HFF-Myc (cell line): ENCODE results near the gene LETM1.

Experiments used
- DNase-seq: peaks from one replicate; pipeline ENCODE4 v3.0.0-alpha.2; 2011; ENCODE audit warnings: low read depth; ENCODE audit errors: extremely low read depth
- H3K4me3 ChIP-seq: replicated peaks from 2 replicates; pipeline ENCODE4 v1.5.1; 2011; ENCODE audit warnings: low read depth, mild to moderate bottlenecking, control low read depth, low read length
- CTCF ChIP-seq: IDR thresholded peaks from 2 replicates; pipeline ENCODE4 v1.5.1; 2012; ENCODE audit warnings: mild to moderate bottlenecking, low read depth, low read length, control low read depth; ENCODE audit errors: missing control alignments

The LETM1 gene

GRCh38 chr4:1767770-1768366, 88.1 kb downstream of the LETM1 start:
- no peak overlapping the region for H3K4me3 ChIP-seq
- no peak for DNase-seq
- TF ChIP-seq CTCF, result peak; percentile 19

- no peak for DNase-seq
- H3K4me3 ChIP-seq, result no peak overlapping the region
- no peak for TF ChIP-seq CTCF
These were observed 88.7 kb downstream of the LETM1 start for GRCh38 chr4:1767061-1767769.

DNA sequence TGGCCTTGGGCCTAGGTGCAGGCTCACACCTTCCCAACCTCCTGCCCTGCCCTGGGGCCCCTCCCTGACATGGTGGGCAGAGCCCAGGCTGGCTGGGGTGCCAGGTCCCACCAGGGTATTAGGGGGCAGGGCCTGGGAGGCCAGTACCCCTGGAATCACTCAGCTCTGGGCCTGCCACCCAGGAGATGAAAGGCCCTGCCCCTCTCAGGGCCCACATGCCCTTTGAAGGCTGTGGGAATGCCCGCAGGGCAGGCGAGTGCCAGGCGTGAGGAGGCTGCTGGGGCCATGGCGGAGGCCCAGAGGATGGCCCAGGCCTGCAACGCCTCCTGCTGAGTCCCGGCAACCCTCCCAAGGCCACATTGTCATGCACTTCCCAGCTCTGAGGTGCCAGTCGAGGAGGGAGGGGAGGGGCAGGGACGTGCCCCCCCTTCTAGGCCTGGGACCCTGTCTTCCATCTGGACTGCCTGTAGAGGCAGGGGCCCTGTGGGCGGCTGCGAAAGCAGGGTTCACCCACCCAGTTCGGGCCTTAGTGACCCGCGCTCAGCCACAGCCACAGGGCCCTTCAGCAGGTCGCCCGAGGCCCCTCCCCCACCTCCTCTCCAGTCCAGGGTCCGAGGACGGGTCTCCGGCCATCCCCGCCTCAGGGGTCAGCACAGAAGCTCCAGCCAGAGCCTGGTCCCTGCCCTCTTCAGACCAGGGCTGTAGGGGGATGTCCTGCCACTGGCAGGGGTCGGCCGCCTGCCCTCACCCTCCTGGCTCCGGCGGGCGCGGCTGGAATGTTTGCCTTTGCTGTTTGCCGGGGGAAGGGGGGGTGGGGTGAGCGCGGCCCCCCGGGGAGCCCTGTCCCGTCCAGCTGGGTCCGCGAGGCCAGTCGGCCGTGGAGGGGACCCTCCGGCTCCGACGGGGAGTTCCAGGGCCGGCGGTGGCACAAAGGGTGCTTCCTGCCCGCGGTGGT, 89.6 kb downstream of the LETM1 start:
- DNase-seq, result no peak
- H3K4me3 ChIP-seq, result no peak overlapping the region
- TF ChIP-seq CTCF, result no peak

DNA sequence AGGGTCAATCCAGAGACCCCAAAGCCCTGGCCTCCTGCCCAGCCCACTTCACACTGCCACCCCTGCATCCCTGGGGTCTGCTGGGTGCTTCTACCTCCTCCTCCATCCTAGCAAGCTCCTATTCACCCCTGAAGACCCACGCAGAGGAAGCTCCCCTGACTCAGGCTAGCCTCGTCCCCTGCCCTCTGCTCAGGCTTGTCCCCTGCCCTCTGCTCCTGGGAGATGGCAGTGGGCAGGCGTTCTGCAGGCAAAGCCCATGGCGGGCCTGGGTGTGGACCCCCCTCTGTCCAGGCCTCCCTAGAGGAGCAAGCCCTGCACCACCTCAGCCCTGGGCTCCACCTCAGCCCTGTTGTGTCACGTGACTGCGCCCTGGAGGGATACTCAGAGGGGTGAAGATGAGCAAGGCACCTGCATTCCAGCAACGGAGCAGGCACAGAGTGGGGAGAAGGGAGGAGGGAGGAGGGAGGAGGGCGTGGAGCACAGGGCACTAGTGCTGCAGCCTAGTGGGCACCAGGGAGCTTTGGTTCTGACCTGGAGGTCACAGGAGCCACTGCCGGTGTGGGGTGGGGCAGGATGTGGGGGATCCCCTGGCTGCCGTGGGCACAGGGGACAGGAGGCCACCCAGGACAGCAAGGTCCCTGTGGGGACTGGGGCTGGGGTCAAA, 90.4 kb downstream of the LETM1 start:
- no peak for DNase-seq
- no peak overlapping the region for H3K4me3 ChIP-seq
- TF ChIP-seq CTCF, result no peak

GRCh38 chr4:1764670-1765069, 91.3 kb downstream of the LETM1 start:
- no peak for TF ChIP-seq CTCF
- no peak for DNase-seq
- no peak overlapping the region for H3K4me3 ChIP-seq

DNA sequence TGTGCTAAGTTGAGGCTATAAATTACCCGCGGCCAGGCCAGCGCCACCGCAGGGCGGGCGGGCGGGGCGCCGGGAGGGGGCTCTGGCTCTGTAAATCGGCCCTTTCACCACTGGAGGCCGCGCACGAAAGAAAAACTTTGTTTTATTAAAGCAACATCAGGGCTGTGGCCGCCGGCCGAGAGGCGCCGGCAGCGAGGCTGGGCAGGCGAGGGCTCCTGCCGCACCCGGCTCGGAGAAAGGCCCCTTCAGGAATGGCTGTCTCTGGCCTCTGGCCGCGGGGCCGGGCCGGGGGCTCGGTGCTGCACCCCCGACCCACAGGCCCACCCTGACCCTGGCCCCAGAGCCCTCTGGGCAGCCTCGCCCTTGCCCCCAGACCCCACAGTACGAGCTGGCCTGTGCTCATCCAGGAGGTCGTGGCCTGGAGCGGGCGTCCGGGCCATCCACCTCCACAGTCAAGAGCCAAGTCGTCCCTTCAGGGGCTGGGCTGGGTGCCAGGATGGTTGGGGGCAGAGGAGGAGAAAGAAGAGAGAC, 92.3 kb downstream of the LETM1 start:
- no peak for TF ChIP-seq CTCF
- H3K4me3 ChIP-seq, result no peak overlapping the region
- no peak for DNase-seq
